Liver (tissue), 9 donors: ENCODE results near the gene FADS2. TPM values are rescaled to one million over a fixed set of nuclear protein-coding genes. Genes with fewer than 3 reads are reported as not detected.

Source experiments
- DNase-seq: peaks from one replicate; pipeline ENCODE4 v3.0.0-alpha.2; 2017; ENCODE audit warnings: low spot score
- H3K27ac ChIP-seq, 2 donors: one replicate each; pipeline ENCODE4 v1.7.0; 2013; ENCODE audit warnings: inconsistent platforms in 2 of 2, low read length in 2 of 2, control low read depth in 1 of 2, low read depth in 1 of 2, mild to moderate bottlenecking in 1 of 2
- H3K27me3 ChIP-seq, 4 donors: one replicate each; pipeline versions ENCODE4 v1.6.1 to v1.7.0; 2013; ENCODE audit warnings: low read length in 3 of 4, inconsistent platforms in 1 of 4, mild to moderate bottlenecking in 1 of 4, moderate library complexity in 1 of 4; ENCODE audit not compliant: control insufficient read depth in 4 of 4, insufficient read depth in 4 of 4
- H3K36me3 ChIP-seq, 4 donors: one replicate each; pipeline versions ENCODE4 v1.6.1 to v1.7.0; 2013; ENCODE audit warnings: low read length in 3 of 4, mild to moderate bottlenecking in 3 of 4, low read depth in 1 of 4, moderate library complexity in 1 of 4; ENCODE audit not compliant: control insufficient read depth in 4 of 4, insufficient read depth in 3 of 4
- H3K4me1 ChIP-seq, 4 donors: one replicate each; pipeline versions ENCODE4 v1.6.1 to v1.7.0; 2013; ENCODE audit warnings: low read length in 3 of 4, mild to moderate bottlenecking in 3 of 4, moderate library complexity in 1 of 4; ENCODE audit not compliant: control insufficient read depth in 4 of 4, insufficient read depth in 4 of 4
- H3K4me3 ChIP-seq, 3 donors: one replicate each; pipeline versions ENCODE4 v1.6.1 to v1.7.0; 2013; ENCODE audit warnings: low read length in 3 of 3, control low read depth in 1 of 3, low read depth in 1 of 3, mild to moderate bottlenecking in 1 of 3
- H3K9ac ChIP-seq, 2 donors: one replicate each; pipeline ENCODE4 v1.7.0; 2013; ENCODE audit warnings: low read length in 2 of 2, mild to moderate bottlenecking in 2 of 2, moderate library complexity in 2 of 2, control low read depth in 1 of 2, low read depth in 1 of 2
- H3K9me3 ChIP-seq, 4 donors: one replicate each; pipeline versions ENCODE4 v1.6.1 to v1.7.0; 2013; ENCODE audit warnings: low read length in 3 of 4; ENCODE audit not compliant: control insufficient read depth in 4 of 4
- ATF3 ChIP-seq: IDR thresholded peaks from 2 replicates; pipeline ENCODE4 v1.6.1; 2016; ENCODE audit warnings: antibody characterized with exemption
- CTCF ChIP-seq: fragments of 150-350 bp; IDR thresholded peaks from 2 replicates; pipeline ENCODE4 v1.5.1; 2017; ENCODE audit warnings: improper control_type of control experiment, low read depth, low read length; ENCODE audit not compliant: missing input control
- EGR1 ChIP-seq, 2 donors: IDR thresholded peaks; 2 replicates each; pipeline ENCODE4 v1.6.1; 2016 to 2018; ENCODE audit warnings: antibody characterized with exemption in 2 of 2, low read depth in 2 of 2
- FOXA1 ChIP-seq: IDR thresholded peaks from 2 replicates; pipeline ENCODE4 v1.6.1; 2016; ENCODE audit warnings: antibody characterized with exemption
- FOXA2 ChIP-seq: IDR thresholded peaks from 2 replicates; pipeline ENCODE4 v1.6.1; 2016; ENCODE audit warnings: antibody characterized with exemption
- GABPA ChIP-seq, 2 donors: IDR thresholded peaks in 1 of 2; conservative IDR thresholded peaks in 1 of 2; 2 replicates each; pipeline ENCODE4 v1.6.1; 2016; ENCODE audit warnings: antibody characterized with exemption in 2 of 2, mild to moderate bottlenecking in 1 of 2, moderate library complexity in 1 of 2
- HNF4A ChIP-seq, 2 donors: conservative IDR thresholded peaks; 2 replicates each; pipeline ENCODE4 v1.6.1; 2016; ENCODE audit warnings: antibody characterized with exemption in 2 of 2, mild to moderate bottlenecking in 2 of 2
- HNF4G ChIP-seq: IDR thresholded peaks from 2 replicates; pipeline ENCODE4 v1.6.1; 2016; ENCODE audit warnings: antibody characterized with exemption
- JUND ChIP-seq, 2 donors: IDR thresholded peaks; 2 replicates each; pipeline ENCODE4 v1.6.1; 2016; ENCODE audit warnings: antibody characterized with exemption in 2 of 2
- MAX ChIP-seq: IDR thresholded peaks from 2 replicates; pipeline ENCODE4 v1.6.1; 2016; ENCODE audit warnings: antibody characterized with exemption
- NR2F2 ChIP-seq: IDR thresholded peaks from 2 replicates; pipeline ENCODE4 v1.6.1; 2016; ENCODE audit warnings: antibody characterized with exemption
- RAD21 ChIP-seq, 2 donors: IDR thresholded peaks; 2 replicates each; pipeline ENCODE4 v1.6.1; 2016; ENCODE audit warnings: antibody characterized with exemption in 2 of 2, mild to moderate bottlenecking in 2 of 2
- REST ChIP-seq: IDR thresholded peaks from 2 replicates; pipeline ENCODE4 v1.6.1; 2016; ENCODE audit warnings: antibody characterized with exemption, mild to moderate bottlenecking
- RXRA ChIP-seq, 2 donors: IDR thresholded peaks; 2 replicates each; pipeline ENCODE4 v1.6.1; 2017 to 2018; ENCODE audit warnings: antibody characterized with exemption in 2 of 2, mild to moderate bottlenecking in 1 of 2
- SP1 ChIP-seq: IDR thresholded peaks from 2 replicates; pipeline ENCODE4 v1.6.1; 2018; ENCODE audit warnings: antibody characterized with exemption, mild to moderate bottlenecking
- TAF1 ChIP-seq: conservative IDR thresholded peaks from 2 replicates; pipeline ENCODE4 v1.6.1; 2016; ENCODE audit warnings: antibody characterized with exemption, mild to moderate bottlenecking
- YY1 ChIP-seq: IDR thresholded peaks from 2 replicates; pipeline ENCODE4 v1.6.1; 2016; ENCODE audit warnings: antibody characterized with exemption, mild to moderate bottlenecking
- ZBTB33 ChIP-seq: IDR thresholded peaks from 2 replicates; pipeline ENCODE4 v1.6.1; 2016; ENCODE audit warnings: antibody characterized with exemption
- WGBS: extraction: QIAGEN DNeasy Blood & Tissue Kit; methylation state at CpG from one replicate; pipeline ENCODE4 v1.1.7; 2013; 5-methylcytosine and 5-hydroxymethylcytosine counted together
- polyA plus RNA-seq, 2 donors: library from polyadenylated mRNA; stranded (reverse) in 1 of 2; unstranded in 1 of 2; fragments of 200-250 nt in 1 of 2; fragments of >200 nt in 1 of 2; fragmentation: Nextera tagmentation in 1 of 2; extraction: Ambion mirVana in 1 of 2; gene quantifications; one replicate each; pipeline versions ENCODE4 v1.2.1 to v1.2.3, GENCODE V29; 2013 to 2015
- total RNA-seq, 2 donors: library from RNA; depleted of rRNA; stranded (reverse); fragments of >200 nt; gene quantifications; one replicate each; pipeline ENCODE4 v1.2.3, GENCODE V29; 2014
- donor health status: healthy.
- donor health status: healthy.
- donor health status: healthy.
- donor health status: healthy.
- donor health status: healthy.

FADS2 gene
- total and polyA plus RNA-seq, 4 donors, result 2.8 to 281 (median 84.9) TPM

GRCh38 chr11:61907871-61908729, 80.0 kb downstream of the FADS2 start:
- TF ChIP-seq HNF4A (conservative IDR thresholded peaks at IDR 0.05) (no peak), FOXA2 (no peak), SP1 (no peak), ATF3 (no peak), FOXA1 (no peak), CTCF (no peak), TAF1 (no peak), NR2F2 (no peak), REST (no peak), HNF4G (no peak), JUND (IDR thresholded peaks at IDR 0.05) (no peak), GABPA (IDR thresholded peaks at IDR 0.05 in 1 of 2, conservative IDR thresholded peaks at IDR 0.05 in 1 of 2) (no peak), RXRA (IDR thresholded peaks at IDR 0.05) (no peak), MAX (no peak), EGR1 (IDR thresholded peaks at IDR 0.05; ENCODE audit: low read depth in 2 of 2) (no peak), YY1 (no peak), ZBTB33 (no peak), RAD21 (IDR thresholded peaks at IDR 0.05) (no peak)
- 90% methylated on average over 21 of the region's 21 CpGs for WGBS
- no peak for DNase-seq
- Histone ChIP-seq H3K36me3 (no peaks in the 10 kb centered on the region), H3K9ac (no peak overlapping the region), H3K9me3 (no peaks in the 10 kb centered on the region), H3K4me3 (no peak overlapping the region), H3K27me3 (no peaks in the 10 kb centered on the region), H3K27ac (no peak overlapping the region), H3K4me1 (peaks cover 0 to 12% (median 0%) of the 10 kb centered on the region in 4 donors)
